ENCODE data around the gene SLC39A7.

- no peak for TF ChIP-seq EZH2 (IDR thresholded peaks at IDR 0.05; ENCODE audit: insufficient read depth, poor library complexity, severe bottlenecking)
- TF ChIP-seq EZH2phosphoT487 (IDR thresholded peaks at IDR 0.05; ENCODE audit: insufficient read depth, low read depth): no peak
Observed at GRCh38 chr6:33197431-33198048, 3.1 kb upstream of the SLC39A7 start.
